Heart right ventricle (tissue), 16 donors: ENCODE results near the gene KCP. TPM values are rescaled to one million over a fixed set of nuclear protein-coding genes. Genes with fewer than 3 reads are reported as not detected.

Experiments
- ATAC-seq, 8 donors: fragments of 200-7000 bp; cut with Tn5 transposase; one replicate each; pipeline ENCODE4 v1.9.1; 2020; ENCODE audit warnings: mild to moderate bottlenecking in 8 of 8, moderate library complexity in 8 of 8, moderate number of reproducible peaks in 1 of 8
- DNase-seq, 2 donors: peaks; one replicate each; pipeline ENCODE4 v3.0.0-alpha.2; 2020
- H3K27ac ChIP-seq, 10 donors: fragments of 200-600 bp; sonication (generic) in 2 of 10; one replicate each; pipeline versions ENCODE4 v1.5.0 to v1.8.0; 2020 to 2022; ENCODE audit warnings: mild to moderate bottlenecking in 3 of 10
- H3K27me3 ChIP-seq, 7 donors: fragments of 200-600 bp; one replicate each; pipeline ENCODE4 v1.8.0; 2021 to 2022; ENCODE audit warnings: mild to moderate bottlenecking in 2 of 7
- H3K36me3 ChIP-seq, 9 donors: fragments of 200-600 bp; sonication (generic) in 1 of 9; one replicate each; pipeline versions ENCODE4 v1.5.0 to v1.8.0; 2020 to 2022; ENCODE audit warnings: mild to moderate bottlenecking in 2 of 9
- H3K4me1 ChIP-seq, 9 donors: fragments of 200-600 bp; sonication (generic) in 1 of 9; one replicate each; pipeline versions ENCODE4 v1.5.0 to v1.8.0; 2020 to 2022; ENCODE audit warnings: mild to moderate bottlenecking in 4 of 9
- H3K4me3 ChIP-seq, 10 donors: fragments of 200-600 bp; sonication (generic) in 2 of 10; one replicate each; pipeline versions ENCODE4 v1.5.0 to v1.8.0; 2020 to 2022; ENCODE audit warnings: mild to moderate bottlenecking in 7 of 10, moderate library complexity in 2 of 10
- H3K9me3 ChIP-seq, 11 donors: fragments of 200-600 bp in 10 of 11; sonication (generic) in 2 of 11; one replicate each; pipeline versions ENCODE4 v1.5.0 to v1.8.0; 2013 to 2022; ENCODE audit warnings: mild to moderate bottlenecking in 2 of 11, control low read depth in 1 of 11, moderate library complexity in 1 of 11
- CTCF ChIP-seq, 9 donors: fragments of 200-600 bp; sonication (generic) in 2 of 9; IDR thresholded peaks; one replicate each; pipeline versions ENCODE4 v1.5.0 to v1.8.0; 2021 to 2022; ENCODE audit warnings: antibody characterized with exemption in 9 of 9, mild to moderate bottlenecking in 5 of 9, moderate library complexity in 1 of 9
- WGBS, 2 donors: extraction: QIAGEN DNeasy Blood & Tissue Kit; methylation state at CpG; one replicate each; pipeline ENCODE4 v1.1.7; 2013; ENCODE audit warnings: inconsistent platforms in 1 of 2; 5-methylcytosine and 5-hydroxymethylcytosine counted together
- intact Hi-C, 10 donors: fragments of 100-400 bp; cut with DNase I; formaldehyde crosslinking; loops; one replicate each; pipeline versions ENCODE4 v1.11.1 to v1.14.2; 2022
- polyA plus RNA-seq, 2 donors: library from polyadenylated mRNA; stranded (reverse); fragments of 200-250 nt; gene quantifications; one replicate each; pipeline ENCODE4 v1.2.3, GENCODE V29; 2013
- total RNA-seq, 10 donors: library from RNA; stranded (reverse); fragmentation: NEBNext Ultra II Directional in 3 of 10; extraction: Animal tissue kit (Norgen Biotek cat#: 25700) in 3 of 10; gene quantifications; one replicate each; pipeline versions ENCODE4 v1.2.1 to v1.2.4, GENCODE V29; 2021 to 2023
- donor health status: Arrhythmogenic right ventricular cardiomyopathy.
- donor health status: ischemic (EF 13 %, LVEDD 7.1; RV severe dilation, severe dysfunction).
- donor health status: healthy with polysubstance abuse.
- donor health status: DM: no; HTN: yes; CAD: no.
- donor health status: DM: no; HTN: no; CAD: no.
- donor health status: ischemic (EF 25% LVEDD 6.9; RV normal size, moderate dysfunction).
- donor health status: ischemic (EF 25% LVEDD 5.7; RV mildly dilated, moderate dysfunction).
- donor health status: healthy.
- donor health status: DM: yes; HTN: yes; CAD: no.
- donor health status: Ischemic cardiomyopathy.
- donor health status: ischemic (EF 35%, LVEDD 5.7; RV mildly dilated, moderate dysfunction).
- donor health status: nonischemic (EF 11% LVEDD 7.7; RV severe dilation, severe dysfunction).
- donor health status: DM: yes; HTN: yes; CAD: no.
- donor health status: PGD.
- donor health status: ischemic (EF 29% LVEDD 5.4; RV normal size, mild dysfunction).
- donor health status: nonischemic (EF 23%, LVEDD 6.1; RV moderate dilation, normal function).

KCP gene
- total and polyA plus RNA-seq, 12 donors: 0.09 to 0.44 (median 0.27) TPM

GRCh38 chr7:128882134-128882533 lies 28.4 kb downstream of the KCP start:
- intact Hi-C loops: loop anchor here in 9 of 10 donors (5.0 to 10.0 kb wide), 7 partner anchors 87 to 410 kb away; partner anchors contain the start of genes CCDC136 (in 1 of the 9) and METTL2B (in 1 of the 9)
- no peak overlapping the region for H3K27ac ChIP-seq
- no peak for ATAC-seq
- H3K9me3 ChIP-seq: no peaks in the 10 kb centered on the region
- peaks cover 0 to 3% (median 0%) of the 10 kb centered on the region in 7 donors for H3K27me3 ChIP-seq
- DNase-seq: no peak
- H3K4me1 ChIP-seq: peaks cover 0 to 15% (median 0%) of the 10 kb centered on the region in 9 donors
- no peak for TF ChIP-seq CTCF (IDR thresholded peaks at IDR 0.05)
- WGBS, 2 donors: 89 to 92% methylated on average over 8 of the region's 8 CpGs
- H3K4me3 ChIP-seq: no peak overlapping the region
- H3K36me3 ChIP-seq: no peaks in the 10 kb centered on the region

- ATAC-seq: no peak
- Histone ChIP-seq H3K27ac (no peak overlapping the region), H3K4me1 (peaks cover 0 to 15% (median 0%) of the 10 kb centered on the region in 9 donors), H3K27me3 (peaks cover 0 to 2% (median 0%) of the 10 kb centered on the region in 7 donors), H3K9me3 (no peaks in the 10 kb centered on the region), H3K36me3 (no peaks in the 10 kb centered on the region), H3K4me3 (no peak overlapping the region)
- DNase-seq: no peak
- TF ChIP-seq CTCF (IDR thresholded peaks at IDR 0.05): no peak
- intact Hi-C loops: loop anchor here in 9 of 10 donors (5.0 to 10.0 kb wide), 7 partner anchors 87 to 409 kb away; partner anchors contain the start of genes CCDC136 (in 1 of the 9) and METTL2B (in 1 of the 9)
- 84% methylated on average over 10 of the region's 10 CpGs for WGBS, 2 donors
These were observed 28.9 kb downstream of the KCP start for GRCh38 chr7:128881458-128882125.

GRCh38 chr7:128880791-128881457 lies 29.6 kb downstream of the KCP start:
- ATAC-seq (no peak), DNase-seq (no peak)
- no peak overlapping the region for H3K4me3 ChIP-seq
- H3K27me3 ChIP-seq: no peaks in the 10 kb centered on the region
- 72 to 85% methylated on average over 11 of the region's 11 CpGs for WGBS, 2 donors
- intact Hi-C loops: loop anchor here in 9 of 10 donors (5.0 to 10.0 kb wide), 7 partner anchors 86 to 409 kb away; partner anchors contain the start of genes CCDC136 (in 1 of the 9) and METTL2B (in 1 of the 9)
- H3K27ac ChIP-seq: no peak overlapping the region
- H3K9me3 ChIP-seq: no peaks in the 10 kb centered on the region
- no peak for TF ChIP-seq CTCF (IDR thresholded peaks at IDR 0.05)
- peaks cover 0 to 15% (median 0%) of the 10 kb centered on the region in 9 donors for H3K4me1 ChIP-seq
- H3K36me3 ChIP-seq: no peaks in the 10 kb centered on the region

GRCh38 chr7:128879939-128880746 lies 30.4 kb downstream of the KCP start:
- H3K27ac ChIP-seq: no peak overlapping the region
- TF ChIP-seq CTCF (IDR thresholded peaks at IDR 0.05): peak; percentile 61 to 89 (median 82)
- peaks cover 0 to 15% (median 0%) of the 10 kb centered on the region in 9 donors for H3K4me1 ChIP-seq
- no peaks in the 10 kb centered on the region for H3K27me3 ChIP-seq
- no peaks in the 10 kb centered on the region for H3K36me3 ChIP-seq
- ATAC-seq (peak; percentile 60 to 87 (median 83)), DNase-seq (peak; percentile 54 to 71)
- no peak overlapping the region for H3K4me3 ChIP-seq
- no peaks in the 10 kb centered on the region for H3K9me3 ChIP-seq
- intact Hi-C loops: loop anchor here in 9 of 10 donors (5.0 to 10.0 kb wide), 8 partner anchors 85 to 408 kb away; partner anchors contain the start of genes CALU (in 1 of the 9), CCDC136 (in 1 of the 9) and METTL2B (in 1 of the 9)
- 37 to 41% methylated on average over 31 of the region's 31 CpGs for WGBS, 2 donors
